HL-60/S4 (cell line): ENCODE data around the gene SLIT3.

ENCODE experiments used
- in situ Hi-C: fragments of 300-500 bp; cut with MboI; formaldehyde crosslinking; loops from 2 replicates; pipeline ENCODE4 v1.14.3; 2022; ENCODE audit warnings: low sequenced_read_pairs

Gene SLIT3

GRCh38 chr5:168790002-168790635, 510.8 kb downstream of the SLIT3 start:
- in situ Hi-C loops: no loop called here

- in situ Hi-C loops: no loop called here
These were observed 512.2 kb downstream of the SLIT3 start for GRCh38 chr5:168788786-168789185.

GRCh38 chr5:168788107-168788506, 512.8 kb downstream of the SLIT3 start:
- in situ Hi-C loops: no loop called here

GRCh38 chr5:168786147-168786546, 514.8 kb downstream of the SLIT3 start:
- in situ Hi-C loops: no loop called here

- in situ Hi-C loops: no loop called here
These were observed 516.5 kb downstream of the SLIT3 start for GRCh38 chr5:168784454-168784853.

- in situ Hi-C loops: no loop called here
These were observed 518.9 kb downstream of the SLIT3 start for GRCh38 chr5:168781941-168782571.

GRCh38 chr5:168780888-168781287, 520.1 kb downstream of the SLIT3 start:
- in situ Hi-C loops: no loop called here

- in situ Hi-C loops: no loop called here
These were observed 521.6 kb downstream of the SLIT3 start for GRCh38 chr5:168779333-168779732.

GRCh38 chr5:168778536-168778935, 522.4 kb downstream of the SLIT3 start:
- in situ Hi-C loops: no loop called here

- in situ Hi-C loops: no loop called here
These were observed 523.3 kb downstream of the SLIT3 start for GRCh38 chr5:168777651-168778050.

- in situ Hi-C loops: no loop called here
These were observed 524.9 kb downstream of the SLIT3 start for GRCh38 chr5:168776070-168776469.

- in situ Hi-C loops: no loop called here
These were observed 527.7 kb downstream of the SLIT3 start for GRCh38 chr5:168773226-168773625.

- in situ Hi-C loops: no loop called here
These were observed 528.5 kb downstream of the SLIT3 start for GRCh38 chr5:168772316-168772961.

GRCh38 chr5:168771678-168772077, 529.3 kb downstream of the SLIT3 start:
- in situ Hi-C loops: no loop called here

GRCh38 chr5:168770996-168771395, 529.9 kb downstream of the SLIT3 start:
- in situ Hi-C loops: no loop called here

GRCh38 chr5:168770036-168770498, 530.9 kb downstream of the SLIT3 start:
- in situ Hi-C loops: no loop called here

GRCh38 chr5:168768172-168768571, 532.8 kb downstream of the SLIT3 start:
- in situ Hi-C loops: no loop called here

- in situ Hi-C loops: no loop called here
These were observed 534.6 kb downstream of the SLIT3 start for GRCh38 chr5:168766426-168766700.

GRCh38 chr5:168765551-168766425, 535.2 kb downstream of the SLIT3 start:
- in situ Hi-C loops: no loop called here

- in situ Hi-C loops: no loop called here
These were observed 535.8 kb downstream of the SLIT3 start for GRCh38 chr5:168765086-168765550.
